Measurements from ENCODE around the gene SOX5.

Gene SOX5

DNA sequence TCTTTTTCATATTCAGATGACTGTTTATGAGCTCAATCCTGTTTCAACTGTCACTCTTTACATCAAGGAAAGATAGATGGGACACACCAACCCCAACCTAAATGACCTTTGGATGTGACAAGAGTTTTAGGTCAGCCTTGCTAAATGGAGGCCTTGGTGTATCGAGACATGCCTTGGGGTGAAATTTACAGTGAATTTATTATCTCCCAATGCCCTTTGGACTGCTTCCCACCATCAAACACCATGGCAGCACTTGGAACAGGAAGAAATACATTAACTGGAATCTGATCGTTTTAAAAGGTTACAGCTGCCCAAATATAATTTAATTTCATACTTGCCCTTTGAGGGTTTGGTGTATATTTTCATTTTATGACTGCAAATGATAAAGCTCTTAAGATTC lies 327.6 kb downstream of the SOX5 start:
- in situ Hi-C loops (cut with MboI; ENCODE audit: low sequenced_read_pairs): no loop called here

- in situ Hi-C loops (cut with MboI; ENCODE audit: low sequenced_read_pairs): no loop called here
Observed at GRCh38 chr12:23618718-23619117, 330.8 kb downstream of the SOX5 start.

DNA sequence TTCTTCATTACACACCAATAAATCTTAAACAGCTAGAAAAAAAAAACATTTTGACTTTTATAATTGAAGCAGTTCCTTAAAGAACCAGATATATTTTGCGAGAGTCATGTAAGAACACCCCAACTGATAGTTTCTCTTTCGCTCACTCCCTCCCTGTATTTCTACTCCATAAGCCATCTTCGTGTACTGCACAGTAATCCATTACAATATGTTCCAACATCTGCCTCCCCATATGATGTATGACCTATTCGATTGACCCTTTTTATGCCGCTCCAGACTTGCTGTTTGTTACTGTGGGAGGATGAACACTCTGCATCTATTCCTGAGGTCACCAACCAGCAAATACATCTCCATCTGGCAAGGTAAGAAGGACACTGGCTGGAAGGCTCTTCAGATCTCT lies 331.7 kb downstream of the SOX5 start:
- in situ Hi-C loops (cut with MboI; ENCODE audit: low sequenced_read_pairs): no loop called here

DNA sequence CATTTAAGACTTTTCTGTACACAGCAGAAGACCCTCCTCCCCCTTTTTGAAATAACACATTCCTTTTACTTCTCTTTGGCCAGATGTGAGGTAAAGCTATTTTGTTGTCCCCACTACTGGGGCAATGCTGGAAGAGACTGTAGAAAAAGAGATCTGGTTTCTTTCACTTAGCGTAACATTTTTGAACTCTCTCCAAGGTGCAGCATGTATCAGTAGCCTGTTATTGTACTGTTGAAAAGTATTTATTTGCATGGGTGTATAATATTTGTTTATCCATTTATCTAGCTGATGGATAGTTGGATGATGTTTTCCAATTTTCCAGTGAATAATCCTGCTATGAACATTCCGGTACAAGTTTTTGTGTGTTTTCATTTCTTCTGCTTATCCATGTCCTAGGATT lies 335.2 kb downstream of the SOX5 start:
- in situ Hi-C loops (cut with MboI; ENCODE audit: low sequenced_read_pairs): no loop called here

- in situ Hi-C loops (cut with MboI; ENCODE audit: low sequenced_read_pairs): no loop called here
Observed at GRCh38 chr12:23611320-23611719, 338.1 kb downstream of the SOX5 start.

- in situ Hi-C loops (cut with MboI; ENCODE audit: low sequenced_read_pairs): no loop called here
Observed at GRCh38 chr12:23600919-23601318, 348.6 kb downstream of the SOX5 start.

DNA sequence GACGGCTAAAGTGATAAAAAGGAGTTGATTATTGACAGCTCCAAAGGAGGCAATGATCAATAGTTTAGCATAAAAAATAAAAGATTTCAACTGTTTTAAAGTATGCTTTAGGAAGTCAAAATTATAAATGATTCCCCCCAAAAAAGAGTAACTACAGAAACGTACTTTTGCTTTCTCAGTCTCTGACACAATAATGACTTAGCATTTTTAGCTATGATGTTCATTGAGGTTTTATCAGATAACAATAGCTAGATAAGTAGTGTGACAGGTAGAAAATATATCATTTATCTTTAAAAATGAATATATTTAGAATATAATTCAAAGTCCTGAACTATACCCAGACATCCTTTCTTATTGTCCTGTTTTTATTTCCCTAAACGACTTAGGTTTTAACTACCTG lies 352.9 kb downstream of the SOX5 start:
- in situ Hi-C loops (cut with MboI; ENCODE audit: low sequenced_read_pairs): no loop called here

- in situ Hi-C loops (cut with MboI; ENCODE audit: low sequenced_read_pairs): no loop called here
Observed at GRCh38 chr12:23587833-23588559, 361.5 kb downstream of the SOX5 start.

GRCh38 chr12:23585782-23586163 lies 363.7 kb downstream of the SOX5 start:
- in situ Hi-C loops (cut with MboI; ENCODE audit: low sequenced_read_pairs): no loop called here

DNA sequence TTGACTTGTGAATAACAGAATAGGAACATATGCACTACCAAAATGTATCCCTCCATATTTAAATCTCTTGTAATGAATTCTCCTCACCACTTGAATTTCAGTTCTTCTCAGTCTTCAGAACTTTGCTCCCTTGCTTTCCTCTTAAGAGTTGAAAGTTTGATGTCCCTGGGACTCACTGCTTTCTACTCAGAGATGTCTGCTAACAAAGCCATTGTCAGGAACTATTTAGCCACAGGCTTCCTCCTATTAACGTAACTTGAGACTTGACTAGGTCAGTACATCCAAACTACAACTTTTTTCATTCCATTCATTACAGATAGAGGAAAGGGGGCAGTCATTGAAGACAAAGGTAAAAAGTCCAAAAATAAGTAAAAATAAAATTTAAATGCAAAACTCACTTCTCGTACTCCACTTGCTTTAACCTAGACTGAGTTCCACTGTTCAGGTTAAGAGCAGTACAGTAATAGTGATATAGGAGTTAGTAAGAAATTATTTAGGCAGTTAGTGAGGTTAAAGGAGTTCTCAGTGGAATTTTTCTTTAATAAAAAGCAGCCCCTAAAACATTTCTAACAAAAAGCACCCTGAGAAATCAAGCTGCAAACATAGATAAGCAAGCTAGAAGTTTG lies 364.2 kb downstream of the SOX5 start:
- in situ Hi-C loops (cut with MboI; ENCODE audit: low sequenced_read_pairs): no loop called here

DNA sequence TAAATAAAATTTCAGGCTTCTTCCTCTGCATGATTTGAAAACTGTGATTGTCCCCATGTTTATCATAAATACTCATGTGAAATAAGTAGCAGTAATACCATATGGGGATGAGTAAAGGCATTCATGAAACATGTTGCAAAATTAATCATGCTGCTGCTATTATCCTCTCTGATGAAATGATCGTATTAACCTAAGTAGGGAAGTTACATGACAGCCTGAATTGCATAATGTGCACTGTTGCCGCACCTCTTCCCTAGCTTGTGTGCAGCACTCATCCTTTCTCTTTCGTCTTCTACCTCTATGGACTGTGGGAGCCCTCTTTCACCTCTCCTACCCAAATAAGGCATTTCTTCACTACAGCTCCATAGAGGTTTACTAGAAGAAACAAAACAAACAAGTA lies 367.6 kb downstream of the SOX5 start:
- in situ Hi-C loops (cut with MboI; ENCODE audit: low sequenced_read_pairs): no loop called here

DNA sequence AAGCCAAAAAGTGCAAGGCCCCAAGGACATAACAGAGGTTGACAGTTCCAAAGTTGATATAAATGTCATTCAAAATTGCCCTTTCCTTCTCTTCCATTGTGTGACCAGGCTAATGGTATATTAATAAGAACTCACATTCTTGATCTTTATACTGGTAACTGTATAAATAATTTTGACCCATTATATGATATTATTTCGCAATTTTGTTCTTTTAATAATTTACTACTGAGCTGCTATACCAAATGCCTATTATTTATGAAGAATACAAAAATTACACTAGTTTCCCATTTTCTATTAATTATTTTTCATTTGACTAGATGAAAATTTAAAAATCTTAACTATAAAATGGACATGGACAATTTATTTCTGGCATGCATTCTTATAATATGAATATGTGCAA lies 370.2 kb downstream of the SOX5 start:
- in situ Hi-C loops (cut with MboI; ENCODE audit: low sequenced_read_pairs): no loop called here

GRCh38 chr12:23576372-23576771 lies 373.1 kb downstream of the SOX5 start:
- in situ Hi-C loops (cut with MboI; ENCODE audit: low sequenced_read_pairs): no loop called here

GRCh38 chr12:23569356-23569755 lies 380.1 kb downstream of the SOX5 start:
- in situ Hi-C loops (cut with MboI; ENCODE audit: low sequenced_read_pairs): no loop called here

GRCh38 chr12:23566133-23566532 lies 383.3 kb downstream of the SOX5 start:
- in situ Hi-C loops (cut with MboI; ENCODE audit: low sequenced_read_pairs): no loop called here

GRCh38 chr12:23564451-23565152 lies 384.9 kb downstream of the SOX5 start:
- in situ Hi-C loops (cut with MboI; ENCODE audit: low sequenced_read_pairs): no loop called here

GRCh38 chr12:23561364-23562345 lies 387.8 kb downstream of the SOX5 start:
- in situ Hi-C loops (cut with MboI; ENCODE audit: low sequenced_read_pairs): no loop called here

- in situ Hi-C loops (cut with MboI; ENCODE audit: low sequenced_read_pairs): no loop called here
Observed at GRCh38 chr12:23560611-23561010, 388.9 kb downstream of the SOX5 start.

- in situ Hi-C loops (cut with MboI; ENCODE audit: low sequenced_read_pairs): no loop called here
Observed at GRCh38 chr12:23559268-23559753, 390.2 kb downstream of the SOX5 start.

GRCh38 chr12:23556661-23557060 lies 392.8 kb downstream of the SOX5 start:
- in situ Hi-C loops (cut with MboI; ENCODE audit: low sequenced_read_pairs): no loop called here

GRCh38 chr12:23555825-23556207 lies 393.7 kb downstream of the SOX5 start:
- in situ Hi-C loops (cut with MboI; ENCODE audit: low sequenced_read_pairs): no loop called here

Data from HL-60/S4 treated with retinoic acid at 250 ng/mL for 4 days and 3 days (cell line).